Measurements from ENCODE around the gene SYCP3. TPM values are rescaled to one million over a fixed set of nuclear protein-coding genes. Genes with fewer than 3 reads are reported as not detected.
A peak's percentile ranks its signal among the peaks of the same experiment; 100 is the strongest.

Gene SYCP3
- total RNA-seq, 4 donors from 2014 or later = not detected

- Histone ChIP-seq H3K9me3 (no peaks in the 10 kb centered on the region), H3K36me3 (peaks cover 0 to 6% (median 0%) of the 10 kb centered on the region in 3 donors), H3K4me3 (no peak overlapping the region), H3K27me3 (no peaks in the 10 kb centered on the region), H3K27ac (no peak overlapping the region), H3K4me1 (no peaks in the 10 kb centered on the region)
- TF ChIP-seq POLR2A (IDR thresholded peaks at IDR 0.05) = no peak
- TF ChIP-seq, protein P1, sequence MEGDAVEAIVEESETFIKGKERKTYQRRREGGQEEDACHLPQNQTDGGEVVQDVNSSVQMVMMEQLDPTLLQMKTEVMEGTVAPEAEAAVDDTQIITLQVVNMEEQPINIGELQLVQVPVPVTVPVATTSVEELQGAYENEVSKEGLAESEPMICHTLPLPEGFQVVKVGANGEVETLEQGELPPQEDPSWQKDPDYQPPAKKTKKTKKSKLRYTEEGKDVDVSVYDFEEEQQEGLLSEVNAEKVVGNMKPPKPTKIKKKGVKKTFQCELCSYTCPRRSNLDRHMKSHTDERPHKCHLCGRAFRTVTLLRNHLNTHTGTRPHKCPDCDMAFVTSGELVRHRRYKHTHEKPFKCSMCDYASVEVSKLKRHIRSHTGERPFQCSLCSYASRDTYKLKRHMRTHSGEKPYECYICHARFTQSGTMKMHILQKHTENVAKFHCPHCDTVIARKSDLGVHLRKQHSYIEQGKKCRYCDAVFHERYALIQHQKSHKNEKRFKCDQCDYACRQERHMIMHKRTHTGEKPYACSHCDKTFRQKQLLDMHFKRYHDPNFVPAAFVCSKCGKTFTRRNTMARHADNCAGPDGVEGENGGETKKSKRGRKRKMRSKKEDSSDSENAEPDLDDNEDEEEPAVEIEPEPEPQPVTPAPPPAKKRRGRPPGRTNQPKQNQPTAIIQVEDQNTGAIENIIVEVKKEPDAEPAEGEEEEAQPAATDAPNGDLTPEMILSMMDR (IDR thresholded peaks at IDR 0.05) = no peak
- no peak for DNase-seq
Measured at GRCh38 chr12:101782273-101782731, 43.0 kb upstream of the SYCP3 start.

- Histone ChIP-seq H3K9me3 (no peaks in the 10 kb centered on the region), H3K4me3 (no peak overlapping the region), H3K4me1 (no peaks in the 10 kb centered on the region), H3K36me3 (peaks cover 0 to 6% (median 0%) of the 10 kb centered on the region in 3 donors), H3K27me3 (no peaks in the 10 kb centered on the region), H3K27ac (no peak overlapping the region)
- no peak for DNase-seq
- TF ChIP-seq, protein P1 (IDR thresholded peaks at IDR 0.05) = no peak
- no peak for TF ChIP-seq POLR2A (IDR thresholded peaks at IDR 0.05)
Measured at GRCh38 chr12:101781834-101782233, 42.6 kb upstream of the SYCP3 start.

DNA sequence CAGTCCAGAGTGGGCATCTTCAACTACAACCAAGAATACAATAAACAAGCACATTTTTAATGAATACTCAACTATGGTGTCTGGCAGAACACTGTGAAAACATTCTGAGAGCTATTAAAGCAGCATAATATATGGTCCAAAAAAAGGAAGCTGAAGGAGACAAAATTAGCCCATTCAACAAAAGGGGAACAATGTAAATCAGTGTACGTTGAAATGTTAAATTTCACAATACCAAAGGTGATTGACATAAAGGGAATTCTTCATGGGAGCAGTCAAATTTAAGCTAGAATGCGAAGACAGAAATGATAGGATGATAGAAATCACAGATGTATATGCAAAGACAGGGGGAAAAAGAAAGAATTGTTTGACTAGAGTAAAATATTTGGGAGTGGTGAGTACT, 41.3 kb upstream of the SYCP3 start:
- TF ChIP-seq, protein P1 (IDR thresholded peaks at IDR 0.05) = no peak
- H3K9me3 ChIP-seq = no peaks in the 10 kb centered on the region
- no peak overlapping the region for H3K4me3 ChIP-seq
- no peaks in the 10 kb centered on the region for H3K36me3 ChIP-seq
- H3K27ac ChIP-seq = no peak overlapping the region
- DNase-seq = no peak
- H3K4me1 ChIP-seq = no peaks in the 10 kb centered on the region
- H3K27me3 ChIP-seq = no peaks in the 10 kb centered on the region

GRCh38 chr12:101779626-101780025, 40.4 kb upstream of the SYCP3 start:
- Histone ChIP-seq H3K9me3 (no peaks in the 10 kb centered on the region), H3K27me3 (no peaks in the 10 kb centered on the region), H3K4me3 (no peak overlapping the region), H3K27ac (no peak overlapping the region), H3K36me3 (no peaks in the 10 kb centered on the region), H3K4me1 (no peaks in the 10 kb centered on the region)
- TF ChIP-seq, protein P1 (IDR thresholded peaks at IDR 0.05) = no peak
- TF ChIP-seq POLR2A (IDR thresholded peaks at IDR 0.05) = no peak
- DNase-seq = no peak

- TF ChIP-seq, protein P1 (IDR thresholded peaks at IDR 0.05) = no peak
- no peak for TF ChIP-seq POLR2A (IDR thresholded peaks at IDR 0.05)
- Histone ChIP-seq H3K27ac (no peak overlapping the region), H3K36me3 (no peaks in the 10 kb centered on the region), H3K4me1 (no peaks in the 10 kb centered on the region), H3K9me3 (no peaks in the 10 kb centered on the region), H3K4me3 (no peak overlapping the region), H3K27me3 (no peaks in the 10 kb centered on the region)
- no peak for DNase-seq
Measured at GRCh38 chr12:101779200-101779599, 39.9 kb upstream of the SYCP3 start.

DNA sequence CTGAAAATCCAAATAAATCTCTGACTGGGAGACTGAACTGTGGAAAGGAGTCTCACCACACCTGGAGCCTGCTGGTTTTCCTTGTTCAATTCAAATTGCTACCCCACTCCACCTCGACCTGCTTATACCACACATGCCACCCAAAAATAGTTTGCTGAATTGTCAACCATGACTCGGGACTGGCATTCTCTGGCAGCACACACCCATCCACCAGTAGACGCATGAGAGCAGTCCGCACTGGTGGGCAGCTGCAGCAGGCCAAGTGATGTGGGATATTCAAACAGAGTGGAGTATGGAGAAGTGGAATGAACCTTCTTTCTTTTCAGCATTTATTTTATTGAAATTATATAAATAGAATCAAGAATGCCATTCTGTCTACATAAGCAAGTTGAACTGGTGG, 38.7 kb upstream of the SYCP3 start:
- H3K27ac ChIP-seq = peak overlapping the region in 1 of 4 donors; percentile 10
- no peak for DNase-seq
- no peaks in the 10 kb centered on the region for H3K36me3 ChIP-seq
- H3K4me3 ChIP-seq = no peak overlapping the region
- H3K9me3 ChIP-seq = no peaks in the 10 kb centered on the region
- H3K27me3 ChIP-seq = no peaks in the 10 kb centered on the region
- no peaks in the 10 kb centered on the region for H3K4me1 ChIP-seq
- no peak for TF ChIP-seq POLR2A (IDR thresholded peaks at IDR 0.05)
- TF ChIP-seq, protein P1 (IDR thresholded peaks at IDR 0.05) = no peak
